Activated CD4-positive, alpha-beta T cell treated with anti-CD3 and anti-CD28 coated beads for 36 hours (primary cell): ENCODE data around the gene POLR3H. TPM values are rescaled to one million over a fixed set of nuclear protein-coding genes. Genes with fewer than 3 reads are reported as not detected.

Experiments used
- ATAC-seq: fragments of 200-7000 bp; cut with Tn5 transposase; one replicate; pipeline ENCODE4 v1.10.0; 2021; ENCODE audit warnings: mild to moderate bottlenecking, moderate library complexity
- CTCF ChIA-PET: fragments of 350-600 bp; sonication (Branson Sonifier 250); formaldehyde crosslinking; loops from one replicate; lab custom pipeline; 2021; ENCODE audit warnings: antibody characterized with exemption; lab: Charles Lee
- POLR2A ChIA-PET: fragments of 350-600 bp; sonication (Branson Sonifier 250); formaldehyde crosslinking; loops from one replicate; lab custom pipeline; 2021; ENCODE audit warnings: antibody characterized with exemption, inconsistent platforms; lab: Charles Lee
- DNase-seq: peaks from one replicate; pipeline ENCODE4 v3.0.0-alpha.2; 2020
- H3K27ac Mint-ChIP-seq: one replicate; pipeline ENCODE4 v1.8.0; 2021; ENCODE audit warnings: mixed read lengths
- H3K27me3 Mint-ChIP-seq: one replicate; pipeline ENCODE4 v1.8.0; 2021; ENCODE audit warnings: mixed read lengths
- H3K36me3 Mint-ChIP-seq: one replicate; pipeline ENCODE4 v1.8.0; 2021; ENCODE audit warnings: low read depth, mixed read lengths
- H3K4me1 Mint-ChIP-seq: one replicate; pipeline ENCODE4 v1.8.0; 2021; ENCODE audit warnings: mixed read lengths
- H3K4me3 Mint-ChIP-seq: one replicate; pipeline ENCODE4 v1.8.0; 2021; ENCODE audit warnings: mild to moderate bottlenecking, moderate library complexity, mixed read lengths
- H3K9me3 Mint-ChIP-seq: one replicate; pipeline ENCODE4 v1.8.0; 2021; ENCODE audit warnings: low read depth, mixed read lengths
- intact Hi-C, 2 experiments: fragments of 100-400 bp; cut with DNase I in 1 of 2; cut with micrococcal nuclease in 1 of 2; formaldehyde crosslinking; loops; one replicate each; pipeline versions ENCODE4 v1.14.2 to v1.15.1; 2022 to 2024; cut with DNase I, micrococcal nuclease
- total RNA-seq, 2 experiments: library from RNA; stranded (reverse); gene quantifications; one replicate each; pipeline ENCODE4 v1.2.3, GENCODE V29; 2021

POLR3H gene
- total RNA-seq, 2 experiments from 2014 or later, result 18.3 to 24.6 TPM

DNA sequence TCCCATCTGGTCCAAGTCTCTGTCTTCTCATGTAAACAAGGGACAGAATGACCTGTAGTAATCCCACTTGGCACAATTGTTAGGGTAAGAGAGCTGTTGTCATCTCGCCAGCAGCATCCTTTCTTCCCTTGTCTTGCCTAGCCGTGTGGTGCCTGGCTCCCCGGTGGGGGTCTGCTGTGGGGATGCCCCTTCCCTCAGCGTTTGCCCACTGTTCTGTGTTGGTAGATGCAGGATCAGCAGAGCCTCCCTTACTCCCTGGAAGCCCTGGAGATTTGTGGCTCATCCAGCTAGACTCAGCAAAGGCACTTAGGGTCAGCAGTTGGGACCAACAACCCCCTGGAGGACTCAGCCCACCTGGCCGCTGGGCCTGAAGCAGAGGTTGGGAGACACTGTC, 62.3 kb downstream of the POLR3H start:
- Mint-ChIP-seq H3K4me3 (no peak overlapping the region), H3K9me3 (no peaks in the 10 kb centered on the region), H3K27ac (no peak overlapping the region), H3K27me3 (no peaks in the 10 kb centered on the region), H3K36me3 (peaks cover 2% of the 10 kb centered on the region), H3K4me1 (peaks cover 29% of the 10 kb centered on the region)
- ATAC-seq (no peak), DNase-seq (no peak)
- intact Hi-C loops, result no loop called here
- ChIA-PET CTCF (interaction anchor here (0.7 to 1.2 kb wide), 4 partner anchors 9 to 271 kb away, joined by 3 to 6 read pairs (median 4); partner anchors contain the start of genes ACO2 and PHF5A), POLR2A (interaction anchor here (1.2 kb wide), 1 partner anchor 13 kb away, joined by 3 read pairs; the partner anchor contains the start of gene PHF5A)

GRCh38 chr22:41481131-41481830, 63.0 kb downstream of the POLR3H start:
- Mint-ChIP-seq H3K27me3 (no peaks in the 10 kb centered on the region), H3K9me3 (no peaks in the 10 kb centered on the region), H3K4me1 (peaks cover 29% of the 10 kb centered on the region), H3K36me3 (peaks cover 2% of the 10 kb centered on the region), H3K4me3 (no peak overlapping the region), H3K27ac (no peak overlapping the region)
- no peak for ATAC-seq
- CTCF ChIA-PET, result interaction anchor here (1.2 to 2.0 kb wide), 4 partner anchors 13 to 77 kb away, joined by 3 to 7 read pairs (median 4); partner anchors contain the start of genes ACO2 and PHF5A
- intact Hi-C loops, result no loop called here
- POLR2A ChIA-PET, result interaction anchor here (0.5 to 1.2 kb wide), 3 partner anchors 13 to 54 kb away, joined by 3 read pairs; partner anchors contain the start of gene PHF5A
- DNase-seq, result no peak

- Mint-ChIP-seq H3K27me3 (no peaks in the 10 kb centered on the region), H3K36me3 (no peaks in the 10 kb centered on the region), H3K9me3 (no peaks in the 10 kb centered on the region), H3K4me1 (peaks cover 26% of the 10 kb centered on the region), H3K4me3 (no peak overlapping the region), H3K27ac (peak overlapping the region; percentile 20)
- CTCF ChIA-PET, result interaction anchor here (1.3 to 2.0 kb wide), 2 partner anchors 47 to 77 kb away, joined by 5 to 7 read pairs; no protein-coding TSS in a partner anchor
- POLR2A ChIA-PET, result no interaction called here
- DNase-seq, result no peak
- no peak for ATAC-seq
- intact Hi-C loops, result no loop called here
Measured at GRCh38 chr22:41480397-41480735, 63.9 kb downstream of the POLR3H start.

DNA sequence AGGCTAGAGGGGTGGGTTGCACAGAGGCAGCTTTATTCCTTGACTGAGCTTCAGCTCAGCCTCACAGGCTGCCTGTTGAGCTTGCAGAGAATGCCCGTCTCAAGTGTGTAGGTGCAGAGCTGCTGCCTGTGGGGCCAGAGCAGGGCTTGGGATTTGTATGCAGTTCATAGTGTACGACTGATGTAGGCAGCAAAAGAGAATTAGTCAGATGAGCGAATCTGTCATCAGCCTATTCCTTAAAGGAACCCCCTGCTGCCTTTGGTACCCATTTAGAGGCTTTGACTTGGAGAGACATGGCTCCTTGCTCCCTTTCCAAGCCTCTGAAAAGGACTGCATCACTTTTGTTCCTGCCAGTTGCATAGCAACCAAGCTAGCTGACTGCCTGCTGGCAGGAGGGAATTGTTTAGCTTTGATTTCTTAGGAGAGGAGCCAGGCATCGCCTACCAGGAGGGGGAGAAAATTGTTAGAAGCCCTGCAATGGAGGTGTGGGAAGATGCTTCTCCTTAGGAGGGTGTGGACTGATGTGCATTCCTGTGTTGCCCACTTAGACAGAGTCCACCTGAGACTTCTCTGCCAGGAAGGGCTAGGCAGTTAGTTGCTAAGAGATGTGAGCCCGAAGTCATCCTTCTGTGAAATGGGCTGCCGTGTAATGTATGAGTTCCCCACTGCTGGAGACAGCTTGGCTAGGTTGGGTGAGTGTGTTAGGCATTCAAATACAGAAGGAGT, 64.4 kb downstream of the POLR3H start:
- no peaks in the 10 kb centered on the region for H3K36me3 Mint-ChIP-seq

DNA sequence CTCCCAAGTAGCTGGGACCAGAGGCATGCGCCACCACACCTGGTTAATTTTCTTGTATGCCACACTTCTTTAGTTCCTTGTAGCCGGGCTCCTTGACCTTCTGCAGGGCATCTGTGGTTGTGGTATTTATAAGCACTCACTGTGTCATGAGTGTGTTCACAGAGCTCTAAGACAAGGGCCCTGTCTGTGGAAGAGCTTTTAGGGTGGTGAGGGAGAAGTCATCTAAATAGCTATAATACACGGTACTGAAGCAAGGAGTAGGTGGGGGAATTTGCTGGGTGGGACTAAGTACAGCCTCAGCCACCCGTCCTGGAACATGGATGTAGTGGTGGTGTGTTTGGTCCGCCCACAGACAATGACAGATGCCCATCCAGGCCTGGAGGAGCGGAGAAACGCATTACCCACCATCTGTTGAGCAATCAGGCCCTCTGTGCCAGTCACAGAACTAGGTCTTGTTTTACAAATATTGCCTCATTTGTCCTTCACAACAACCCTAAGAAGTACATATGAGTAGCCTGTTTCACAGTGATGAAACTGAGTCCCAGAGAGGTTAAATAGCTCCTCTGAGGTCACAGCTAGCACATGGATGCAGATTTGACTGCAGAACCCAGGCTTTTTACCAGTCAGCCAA, 65.3 kb downstream of the POLR3H start:
- DNase-seq, result peak; percentile 27
- ChIA-PET CTCF (interaction anchor here (1.1 to 2.0 kb wide), 4 partner anchors 10 to 75 kb away, joined by 3 to 7 read pairs (median 5); partner anchors contain the start of genes ACO2 and PHF5A), POLR2A (interaction anchor here (0.8 to 0.9 kb wide), 2 partner anchors 10 to 262 kb away, joined by 5 read pairs; no protein-coding TSS in a partner anchor)
- no peaks in the 10 kb centered on the region for H3K27me3 Mint-ChIP-seq
- peak overlapping the region; percentile 7 for H3K27ac Mint-ChIP-seq
- H3K4me1 Mint-ChIP-seq, result peaks cover 23% of the 10 kb centered on the region
- H3K4me3 Mint-ChIP-seq, result no peak overlapping the region
- H3K9me3 Mint-ChIP-seq, result no peaks in the 10 kb centered on the region
- ATAC-seq, result peak; percentile 63
- H3K36me3 Mint-ChIP-seq, result peaks cover under 1% of the 10 kb centered on the region
- intact Hi-C loops, result no loop called here

More for the DNA sequence above, 64.4 kb downstream of the POLR3H start:
- Mint-ChIP-seq H3K27me3 (no peaks in the 10 kb centered on the region), H3K4me1 (peaks cover 23% of the 10 kb centered on the region), H3K27ac (no peak overlapping the region), H3K4me3 (no peak overlapping the region), H3K9me3 (no peaks in the 10 kb centered on the region)
- ChIA-PET POLR2A (no interaction called here), CTCF (interaction anchor here (1.3 to 2.0 kb wide), 3 partner anchors 11 to 76 kb away, joined by 5 to 7 read pairs (median 7); partner anchors contain the start of genes ACO2 and PHF5A)
- DNase-seq, result no peak
- no peak for ATAC-seq
- intact Hi-C loops, result no loop called here

DNA sequence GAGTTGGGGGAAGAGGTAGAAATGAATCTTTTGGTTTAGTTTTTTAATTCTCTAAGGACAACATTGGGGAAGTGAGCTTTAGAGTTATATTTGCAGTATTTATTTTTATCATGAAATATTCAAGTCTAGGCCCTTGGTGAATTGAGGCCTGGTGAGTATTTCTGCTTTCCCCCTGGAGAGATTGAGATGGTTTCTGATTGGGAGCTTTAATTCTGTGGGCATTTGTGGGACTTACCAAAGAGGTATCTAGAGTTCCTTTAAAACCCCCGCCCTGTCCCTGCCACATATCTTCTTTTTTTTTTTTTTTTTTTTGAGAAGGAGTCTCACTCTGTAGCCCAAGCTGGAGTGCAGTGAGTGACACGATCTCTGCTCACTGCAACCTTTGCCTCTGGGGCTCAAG, 65.8 kb downstream of the POLR3H start:
- POLR2A ChIA-PET, result interaction anchor here (0.8 to 0.9 kb wide), 2 partner anchors 10 to 261 kb away, joined by 5 read pairs; no protein-coding TSS in a partner anchor
- ATAC-seq, result peak; percentile 8
- peaks cover 26% of the 10 kb centered on the region for H3K4me1 Mint-ChIP-seq
- no peaks in the 10 kb centered on the region for H3K9me3 Mint-ChIP-seq
- no peak overlapping the region for H3K27ac Mint-ChIP-seq
- CTCF ChIA-PET, result interaction anchor here (0.9 to 1.9 kb wide), 4 partner anchors 10 to 49 kb away, joined by 3 to 7 read pairs (median 3); partner anchors contain the start of genes ACO2 and PHF5A
- H3K36me3 Mint-ChIP-seq, result peaks cover 3% of the 10 kb centered on the region
- no peak for DNase-seq
- H3K27me3 Mint-ChIP-seq, result no peaks in the 10 kb centered on the region
- no peak overlapping the region for H3K4me3 Mint-ChIP-seq
- intact Hi-C loops, result no loop called here

Other genes with a start within 250 kb of the POLR3H start
- gene ZC3H7B, start 242.9 kb downstream of the POLR3H start, total RNA-seq, result 10 to 100 TPM; 41.7 to 43.4 TPM
- 1 to 10 TPM; 1.7 to 2.2 TPM for gene TEF, start 162.5 kb downstream of the POLR3H start, total RNA-seq
- 10 to 100 TPM; 26.5 to 32.3 TPM for gene TOB2, start 97.7 kb downstream of the POLR3H start, total RNA-seq
- 10 to 100 TPM; 54.5 to 61.1 TPM for gene PHF5A, start 75.8 kb downstream of the POLR3H start, total RNA-seq
- 100 to 1,000 TPM in 1 of 2 experiments, 10 to 100 TPM in 1; 95.4 to 106 TPM for gene ACO2, start 75.4 kb downstream of the POLR3H start, total RNA-seq
- gene CSDC2, start 16.5 kb upstream of the POLR3H start, total RNA-seq, result not detected
- 10 to 100 TPM; 30.4 to 37.4 TPM for gene PMM1, start 45.4 kb upstream of the POLR3H start, total RNA-seq
- 10 to 100 TPM; 56.6 to 98.1 TPM for gene DESI1, start 76.6 kb upstream of the POLR3H start, total RNA-seq
- 100 to 1,000 TPM; 427 to 469 TPM for gene XRCC6, start 76.8 kb upstream of the POLR3H start, total RNA-seq
- gene SNU13, start 144.4 kb upstream of the POLR3H start, total RNA-seq, result 100 to 1,000 TPM; 275 to 281 TPM
- 10 to 100 TPM; 31.5 to 36.8 TPM for gene MEI1, start 155.0 kb upstream of the POLR3H start, total RNA-seq